Measurements from ENCODE around the gene CTNNBL1. TPM values are rescaled to one million over a fixed set of nuclear protein-coding genes. Genes with fewer than 3 reads are reported as not detected.

Gene CTNNBL1
- total and polyA plus RNA-seq, 2 of the 4 experiments (the other 2 are of a cell fraction): 29.9 to 34.1 TPM

DNA sequence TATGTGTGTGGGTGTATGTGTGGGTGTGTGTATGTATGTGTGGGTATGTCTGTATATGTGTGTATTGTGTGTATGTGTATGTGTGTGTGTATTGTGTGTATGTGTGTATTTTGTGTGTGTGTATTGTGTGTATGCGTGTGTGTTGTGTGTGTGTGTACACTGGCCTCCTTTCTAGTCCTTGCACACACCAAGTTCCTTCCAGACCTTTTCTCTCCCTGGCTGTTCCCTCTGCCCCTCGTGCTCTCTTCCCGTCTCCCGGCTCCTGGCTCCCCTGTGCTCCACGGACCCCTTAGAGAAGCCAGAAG is 220.5 kb downstream of the CTNNBL1 start:
- Histone ChIP-seq H3K23ac (ENCODE audit: low read depth, low read length) (no peak overlapping the region), H4K20me1 (ENCODE audit: insufficient read depth, low read length) (no peaks in the 10 kb centered on the region), H2BK120ac (ENCODE audit: low read depth, low read length) (no peak overlapping the region), H3K36me3 (ENCODE audit: control insufficient read depth, insufficient read depth, low read length) (no peaks in the 10 kb centered on the region), H2BK15ac (ENCODE audit: low read depth, low read length) (no peak overlapping the region), H4K8ac (ENCODE audit: low read depth in 2 of 2, low read length in 2 of 2) (no peak overlapping the region), H4K91ac (ENCODE audit: insufficient read depth, low read depth, low read length) (no peak overlapping the region), H3K79me1 (ENCODE audit: low read depth in 1 of 2, low read length in 2 of 2) (no peaks in the 10 kb centered on the region), H3K56ac (ENCODE audit: extremely low read depth, insufficient read depth, low read length) (no peak overlapping the region), H3K27me3 (ENCODE audit: control insufficient read depth, insufficient read depth, low read length) (peaks cover 84% of the 10 kb centered on the region), H3K9ac (ENCODE audit: low read depth, low read length) (no peak overlapping the region), H3K14ac (replicated peaks; ENCODE audit: low read depth, low read length) (no peak overlapping the region), H3K4me2 (ENCODE audit: low read depth, low read length) (no peak overlapping the region), H2AFZ (replicated peaks; ENCODE audit: low read length, poor library complexity) (no peak overlapping the region), H2AK9ac (replicated peaks; ENCODE audit: low read depth, low read length, poor library complexity) (peak overlapping the region; percentile 15), H3K4me1 (ENCODE audit: control insufficient read depth, insufficient read depth, low read length) (no peaks in the 10 kb centered on the region; the same call in 1 of the 2 replicates), H3K4me3 (ENCODE audit: insufficient read depth, low read depth, low read length) (no peak overlapping the region), H4K5ac (ENCODE audit: low read depth, low read length) (no peak overlapping the region), H3K18ac (ENCODE audit: low read depth, low read length) (no peak overlapping the region), H3K9me3 (ENCODE audit: control insufficient read depth, insufficient read depth, low read length) (no peaks in the 10 kb centered on the region), H3K4ac (ENCODE audit: low read depth, low read length) (no peak overlapping the region), H3K9me1 (ENCODE audit: insufficient read depth, low read length) (no peaks in the 10 kb centered on the region), H2AK5ac (ENCODE audit: low read depth, low read length) (no peak overlapping the region), H2BK5ac (ENCODE audit: low read depth, low read length, poor library complexity, severe bottlenecking) (peak overlapping the region; percentile 68), H3K27ac (ENCODE audit: insufficient read depth, low read length) (no peak overlapping the region), H2BK20ac (ENCODE audit: low read depth, low read length) (no peak overlapping the region)
- BruUV-seq (replicated peaks): no TSS peak
- no CpG with 5 or more reads among the region's 5 CpGs for WGBS, 2 experiments (ENCODE audit: extremely low coverage in 2 of 2, insufficient read length in 1 of 2)
- ATAC-seq (ENCODE audit: low read depth) (no peak), DNase-seq (no peak)
- intact Hi-C loops (cut with micrococcal nuclease): no loop called here
- dilution Hi-C loops (cut with HindIII; ENCODE audit: low sequenced_read_pairs, unreplicated experiment): no loop called here
- POLR2A ChIA-PET (ENCODE audit: unreplicated experiment): no interaction called here
- CTCF ChIA-PET: no interaction called here
- in situ Hi-C loops (cut with MboI; ENCODE audit: low sequenced_read_pairs): no loop called here
- TF ChIP-seq NFE2L2 (IDR thresholded peaks at IDR 0.05; ENCODE audit: low read depth, low read length) (no peak), MXI1 (IDR thresholded peaks at IDR 0.05; ENCODE audit: borderline replicate concordance, low read depth, low read length) (no peak), CEBPB (IDR thresholded peaks at IDR 0.05; ENCODE audit: low read depth, low read length) (no peak), MAFK (IDR thresholded peaks at IDR 0.05; ENCODE audit: low read depth, low read length) (no peak), FOS (IDR thresholded peaks at IDR 0.05; ENCODE audit: low read depth, low read length) (no peak), RFX5 (IDR thresholded peaks at IDR 0.05; ENCODE audit: low read depth, low read length) (no peak), BHLHE40 (IDR thresholded peaks at IDR 0.05; ENCODE audit: low read depth, low read length) (no peak), ELK1 (IDR thresholded peaks at IDR 0.05; ENCODE audit: borderline replicate concordance, low read depth, low read length) (no peak)
